SK-N-MC (cell line): Measurements from ENCODE around the gene LAMA5.

ENCODE experiments used
- EZH2 ChIP-seq: fragments of 200-600 bp; sonication (generic); IDR thresholded peaks from one replicate; pipeline ENCODE4 v1.6.1; 2017; ENCODE audit warnings: antibody characterized with exemption
- FOXP2 ChIP-seq: optimal IDR thresholded peaks from 2 replicates; pipeline ENCODE3; 2011; ENCODE audit warnings: mild to moderate bottlenecking, moderate library complexity; ENCODE audit not compliant: insufficient read depth; ENCODE audit errors: extremely low read length, control extremely low read depth
- POLR2AphosphoS5 ChIP-seq: IDR thresholded peaks from 2 replicates; pipeline ENCODE4 v1.6.1; 2012; ENCODE audit warnings: mild to moderate bottlenecking, low read depth, low read length, borderline replicate concordance

DNA sequence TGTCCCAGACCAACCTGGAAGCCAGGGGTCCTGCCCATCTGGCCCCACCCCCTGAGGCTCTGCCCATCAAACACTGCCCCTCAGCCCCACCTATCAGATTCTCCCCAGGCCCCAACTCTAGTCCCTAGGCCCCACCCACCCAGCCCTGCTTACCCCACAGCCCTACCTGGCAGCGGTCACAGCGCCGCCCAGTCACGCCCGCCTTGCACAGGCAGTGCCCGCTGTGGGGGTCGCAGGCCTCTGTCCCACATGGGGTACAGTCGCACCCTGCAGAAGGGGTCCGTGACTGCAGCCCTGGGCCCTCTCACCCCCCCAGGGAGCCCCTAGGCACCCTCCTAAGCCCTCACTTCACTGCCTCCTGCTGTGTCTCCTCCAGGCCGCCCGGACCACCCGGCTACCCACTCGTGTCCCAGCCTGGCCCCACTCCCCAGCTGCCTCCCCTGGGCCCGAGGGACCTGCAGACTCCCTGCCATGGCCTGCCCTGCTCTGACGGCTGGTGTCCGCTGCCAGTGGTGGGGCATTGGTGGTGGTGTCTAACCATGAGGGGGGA lies 44.5 kb downstream of the LAMA5 start:
- TF ChIP-seq EZH2: no peak
- no peak for TF ChIP-seq POLR2AphosphoS5
- no peak for TF ChIP-seq FOXP2
